DND-41 (cell line): ENCODE data around the gene CPNE1.
"Not testable (repeated sequence)": the region's sequence is repeated elsewhere in the genome, so short reads cannot be mapped to it uniquely, and the experiment has no call there.

ENCODE experiments used
- CTCF ChIP-seq: IDR thresholded peaks from 2 replicates; pipeline ENCODE4 v1.5.1; 2012; ENCODE audit warnings: borderline replicate concordance, low read length, moderate library complexity, mild to moderate bottlenecking; ENCODE audit not compliant: poor library complexity, severe bottlenecking; ENCODE audit errors: extremely low read depth
- EZH2 ChIP-seq: IDR thresholded peaks from 3 replicates; pipeline ENCODE4 v1.6.1; 2012; ENCODE audit warnings: borderline replicate concordance, low read depth, mild to moderate bottlenecking, moderate library complexity, low read length, inconsistent platforms; ENCODE audit not compliant: severe bottlenecking

DNA sequence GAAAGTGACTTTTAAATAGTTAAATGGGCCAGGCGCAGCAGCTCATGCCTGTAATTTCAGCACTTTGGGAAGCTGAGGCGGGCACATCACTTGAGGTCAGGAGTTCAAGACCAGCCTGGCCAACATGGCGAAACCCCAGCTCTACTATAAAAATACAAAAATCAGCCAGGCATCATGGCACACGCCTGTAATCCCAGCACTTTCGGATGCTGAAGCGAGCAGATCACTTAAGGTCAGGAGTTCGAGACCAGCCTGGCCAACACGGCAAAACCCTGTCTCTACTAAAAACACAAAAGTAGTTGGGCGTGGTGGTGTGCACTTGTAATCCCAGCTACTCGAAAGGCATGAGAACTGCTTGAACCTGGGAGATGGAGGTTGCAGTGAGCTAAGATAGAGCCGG is 41.2 kb upstream of the CPNE1 start:
- not testable (repeated sequence) for TF ChIP-seq CTCF, EZH2
